Stimulated activated CD8-positive, alpha-beta memory T cell treated with anti-CD3 and anti-CD28 coated beads, Interleukin-15, amount 100 ng/mL, for 48 hours (primary cell): Measurements from ENCODE around the gene ECHDC3.

Experiments used
- DNase-seq, 2 donors: peaks; one replicate each; pipeline ENCODE4 v3.0.0-alpha.2; 2020; ENCODE audit warnings: low read depth in 2 of 2

Gene ECHDC3

GRCh38 chr10:11782793-11783557, 40.8 kb downstream of the ECHDC3 start:
- no peak for DNase-seq

DNA sequence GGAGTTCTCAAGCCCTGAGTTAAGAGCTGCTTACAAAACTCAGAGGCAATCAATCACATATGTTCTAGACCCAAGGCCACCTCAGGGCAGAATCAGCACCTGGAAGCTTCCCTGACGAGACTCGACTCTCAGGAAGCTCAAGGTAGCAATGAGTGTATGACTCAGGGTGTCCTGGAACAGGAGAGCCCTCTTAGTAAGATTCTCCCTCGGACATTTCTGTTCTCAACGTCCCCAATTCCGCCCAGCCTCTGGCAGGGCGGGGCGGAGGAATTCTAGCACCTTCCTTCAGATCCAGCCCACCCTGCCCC, 41.3 kb downstream of the ECHDC3 start:
- no peak for DNase-seq

DNA sequence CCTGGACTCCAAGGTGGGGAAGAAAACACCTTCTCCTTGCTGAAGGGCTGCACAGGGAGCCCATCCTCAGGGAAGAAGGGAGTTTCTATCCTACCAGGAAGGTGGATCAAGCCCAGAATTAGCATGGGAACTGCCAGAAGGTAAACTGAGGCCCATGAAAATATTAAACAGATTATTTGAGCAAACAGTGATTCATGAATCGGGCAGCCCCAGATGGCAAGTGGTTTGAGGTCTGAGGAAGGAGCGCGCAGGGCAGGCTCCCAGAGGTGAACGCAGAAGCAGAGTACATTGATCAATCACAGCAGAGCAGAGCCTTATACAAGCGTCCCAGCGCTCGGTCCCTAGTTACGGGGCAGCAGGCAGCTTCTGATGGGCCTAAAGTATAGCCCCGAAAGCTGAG, 45.2 kb downstream of the ECHDC3 start:
- no peak for DNase-seq

DNA sequence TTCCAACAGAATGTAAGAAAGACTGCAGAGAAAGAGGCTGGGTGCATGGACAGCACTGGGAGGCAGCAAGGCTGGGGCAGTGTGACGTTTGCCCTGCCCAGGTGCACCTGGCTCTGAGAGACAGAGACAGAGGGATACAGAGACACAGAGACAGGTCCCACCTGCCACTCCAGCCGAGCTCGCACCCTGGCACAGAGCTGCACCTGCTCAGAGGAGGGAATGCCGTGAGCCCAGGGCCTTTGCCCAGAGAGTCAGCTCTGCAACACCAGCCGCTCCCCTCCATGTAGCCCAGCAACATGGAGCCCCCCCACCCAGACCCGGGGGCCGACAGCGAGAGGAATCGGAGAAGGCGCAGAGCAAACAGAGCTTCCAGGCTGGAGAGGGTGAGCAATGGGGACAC, 45.7 kb downstream of the ECHDC3 start:
- DNase-seq = no peak

GRCh38 chr10:11789306-11789705, 47.1 kb downstream of the ECHDC3 start:
- DNase-seq = no peak

DNA sequence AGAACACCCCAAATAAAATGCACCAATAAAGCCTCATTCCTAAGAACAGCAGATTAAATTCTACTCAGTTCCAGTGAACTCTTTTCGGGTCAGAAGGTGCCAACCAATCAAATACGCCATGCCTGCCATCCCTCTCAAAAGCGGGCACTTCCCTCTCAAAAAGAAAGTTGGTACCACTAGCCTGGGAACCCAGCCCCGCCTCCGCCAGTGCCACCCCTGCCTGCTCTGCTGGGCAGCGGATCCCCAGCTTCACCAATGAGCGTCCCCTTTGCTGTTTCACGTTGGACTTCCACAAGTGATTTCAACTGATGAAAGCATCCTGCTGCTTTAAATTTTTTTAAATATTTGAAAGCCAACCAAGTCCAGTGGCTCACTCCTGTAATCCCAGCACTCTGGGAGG, 47.8 kb downstream of the ECHDC3 start:
- no peak for DNase-seq

GRCh38 chr10:11793762-11794479, 51.7 kb downstream of the ECHDC3 start:
- DNase-seq = no peak

DNA sequence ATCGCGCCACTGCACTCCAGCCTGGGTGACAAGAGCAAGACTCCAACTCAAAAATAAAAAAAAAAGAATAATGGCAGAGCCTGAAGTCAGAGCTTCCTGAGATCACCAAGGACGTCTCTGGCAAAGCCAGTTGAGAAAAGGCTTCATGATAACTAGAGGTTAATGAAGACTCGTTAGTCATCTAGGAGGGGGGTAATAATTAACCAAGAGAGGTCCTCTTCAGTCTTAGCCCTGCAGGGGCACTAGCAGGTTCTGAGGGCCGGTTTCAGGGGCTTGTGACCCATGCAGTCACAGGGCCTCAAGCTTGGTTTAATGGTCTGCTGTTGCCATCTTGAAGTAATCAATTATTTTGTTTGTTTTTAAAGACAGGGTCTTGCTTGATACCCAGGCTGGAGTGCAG, 52.4 kb downstream of the ECHDC3 start:
- no peak for DNase-seq

DNA sequence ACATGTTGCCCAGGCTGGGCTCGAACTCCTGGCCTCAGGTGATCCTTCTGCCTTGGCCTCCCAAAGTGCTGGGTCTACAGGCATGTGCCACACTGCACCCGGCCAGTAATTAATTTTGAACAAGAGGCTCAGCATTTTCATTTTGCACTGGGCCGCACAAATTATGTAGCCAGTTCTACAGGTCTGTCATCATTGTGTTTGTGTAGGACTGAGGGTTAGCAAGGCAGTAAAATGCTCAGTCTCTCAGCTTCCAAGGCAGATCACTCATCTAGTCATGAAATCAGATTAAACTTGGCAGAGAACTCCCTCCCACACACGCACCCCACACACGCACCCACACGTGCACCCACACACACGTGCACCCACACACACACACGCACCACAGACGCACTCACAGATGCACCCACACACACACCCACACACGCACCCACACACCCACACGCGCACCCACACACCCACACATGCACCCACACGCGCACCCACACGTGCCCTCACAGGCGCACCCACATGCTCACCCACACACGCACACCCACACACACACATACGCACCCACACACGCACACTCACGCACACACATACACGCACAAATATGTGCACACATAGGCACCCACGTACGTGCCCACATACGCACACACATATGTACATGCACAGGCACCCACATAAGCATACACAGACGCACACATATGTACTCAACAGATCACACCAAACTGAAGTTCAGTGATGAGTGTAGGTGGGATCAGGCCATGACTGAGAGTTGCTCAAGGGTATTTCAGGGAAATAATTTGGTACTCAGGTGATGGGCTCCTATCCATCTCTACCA, 53.1 kb downstream of the ECHDC3 start:
- no peak for DNase-seq

DNA sequence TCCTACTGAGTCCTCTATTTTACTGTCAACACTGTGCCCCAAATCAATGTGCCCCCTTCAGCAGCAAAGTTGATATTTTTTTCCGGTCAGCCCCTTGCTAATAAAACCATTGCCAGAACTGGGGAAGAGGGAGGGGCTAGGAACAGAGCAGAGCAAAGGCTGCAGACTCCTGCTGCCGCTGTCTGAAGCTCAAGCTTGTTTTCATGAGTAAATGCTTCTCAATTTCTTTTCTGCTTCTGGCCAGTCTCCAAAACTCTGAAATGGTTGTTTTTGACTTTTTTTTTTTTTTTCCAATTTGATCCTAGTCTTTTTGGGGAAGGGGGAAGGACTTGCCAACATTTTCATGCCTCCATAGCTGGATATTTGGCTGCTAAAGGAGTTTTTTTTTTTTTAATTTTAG, 54.3 kb downstream of the ECHDC3 start:
- DNase-seq = no peak

GRCh38 chr10:11797281-11797680, 55.1 kb downstream of the ECHDC3 start:
- no peak for DNase-seq

DNA sequence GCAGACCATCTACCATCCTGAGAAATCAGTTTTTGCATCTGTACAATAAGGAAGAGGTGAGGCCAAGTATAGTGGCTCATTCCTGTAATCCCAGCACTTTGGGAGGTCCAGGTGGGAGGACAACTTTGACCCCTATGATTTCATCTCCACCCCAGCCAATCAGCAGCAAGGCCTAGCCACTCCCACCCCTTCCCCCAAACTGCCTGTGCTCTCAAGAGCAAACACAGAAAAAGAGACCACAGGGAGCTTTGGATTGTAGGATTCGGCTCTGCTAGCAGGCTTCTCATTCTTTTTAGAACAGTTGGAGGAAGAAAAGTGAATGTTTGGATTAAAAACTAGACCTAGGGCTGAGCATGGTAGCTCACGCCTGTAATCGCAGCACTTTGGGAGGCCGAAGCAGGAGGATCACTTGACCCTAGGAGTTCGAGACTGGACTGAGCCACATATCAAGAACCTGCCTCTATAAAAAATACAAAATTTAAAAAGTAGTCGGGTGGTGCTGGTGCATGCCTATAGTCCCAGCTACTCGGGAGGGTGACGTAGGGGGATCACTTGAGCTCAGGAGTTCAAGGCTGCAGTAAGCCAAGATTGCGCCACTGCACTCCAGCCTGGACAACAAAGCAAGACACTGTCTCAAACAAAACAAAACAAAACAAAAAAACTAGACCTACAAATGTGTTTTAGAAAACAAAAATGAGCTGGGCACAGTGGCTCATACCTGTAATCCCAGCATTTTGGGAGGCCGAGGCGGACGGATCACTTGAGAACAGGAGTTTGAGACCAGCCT, 55.9 kb downstream of the ECHDC3 start:
- no peak for DNase-seq

DNA sequence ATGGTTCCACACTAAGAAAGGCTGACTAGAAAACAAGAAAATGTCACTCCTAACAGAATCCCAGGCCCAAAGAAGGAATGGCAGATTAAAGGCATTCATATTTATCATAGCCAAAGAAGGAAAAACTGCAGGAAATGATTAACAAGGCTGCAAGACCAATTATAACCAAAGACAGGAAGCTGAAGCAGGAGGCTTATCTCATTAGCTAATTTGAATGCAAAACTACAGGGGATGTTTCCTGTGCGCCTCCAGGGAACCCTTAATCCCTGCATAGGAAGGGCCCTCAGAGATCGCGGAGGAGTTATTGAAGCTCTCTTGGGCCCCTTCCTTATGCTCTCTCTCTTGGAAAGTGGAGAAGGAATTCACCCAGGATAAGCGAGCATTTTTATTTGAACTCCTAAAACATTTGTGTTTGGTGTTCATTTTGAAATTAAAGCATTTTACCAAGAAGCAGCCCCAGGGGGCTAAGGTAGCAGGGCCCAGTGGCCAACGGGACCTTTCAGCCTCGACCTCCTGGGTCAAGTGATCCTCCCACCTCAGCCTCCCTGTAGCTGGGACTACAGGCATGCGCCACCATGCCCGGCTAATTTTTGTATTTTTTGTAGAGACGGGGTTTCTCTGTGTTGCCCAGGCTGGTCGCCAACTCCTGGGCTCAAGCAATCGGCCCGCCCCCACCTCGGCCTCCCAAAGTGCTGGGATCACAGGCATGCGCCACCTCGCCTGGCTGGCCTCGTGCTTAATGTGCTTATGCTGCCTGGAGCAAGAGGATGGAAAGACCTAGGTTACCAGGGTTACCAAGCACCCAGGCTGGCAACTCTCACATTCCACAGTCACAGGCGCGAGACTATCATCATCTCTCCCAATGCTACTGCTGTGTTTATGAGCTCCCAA, 56.9 kb downstream of the ECHDC3 start:
- no peak for DNase-seq

DNA sequence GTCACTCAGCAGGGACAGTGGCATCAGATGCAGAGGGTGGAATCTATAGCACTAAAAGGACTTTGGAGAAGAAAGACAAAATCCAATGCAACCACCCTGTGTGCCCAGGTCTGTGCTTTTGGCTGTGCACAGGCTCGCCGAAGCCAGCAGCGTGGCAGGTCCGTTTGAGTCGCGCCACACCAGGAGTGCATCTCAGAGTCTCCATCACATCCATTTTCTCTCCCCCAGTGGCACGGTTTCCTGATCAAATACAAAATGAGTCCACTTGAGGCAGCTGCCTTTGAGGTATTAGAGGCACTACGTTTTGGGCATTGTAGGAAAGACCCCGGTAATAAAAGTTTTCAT, 57.5 kb downstream of the ECHDC3 start:
- no peak for DNase-seq

DNA sequence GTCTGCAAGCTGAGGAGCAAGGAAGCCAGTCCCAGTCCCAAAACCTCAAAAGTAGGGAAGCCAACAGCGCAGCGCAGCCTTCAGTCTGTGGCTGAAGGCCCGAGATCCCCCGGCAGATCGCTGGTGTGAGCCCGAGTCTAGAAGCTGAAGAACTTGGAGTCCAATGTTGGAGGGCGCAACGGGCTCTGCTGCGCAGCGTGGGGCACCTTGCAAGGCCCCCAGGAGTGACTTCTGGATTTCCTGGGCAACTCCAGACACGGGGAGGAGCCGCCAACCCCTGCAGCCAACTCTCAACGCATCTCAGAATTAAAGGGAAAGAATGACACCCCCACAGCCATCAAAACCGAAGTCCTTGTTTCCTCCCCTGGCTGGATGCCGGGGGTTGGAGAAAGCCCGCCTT, 62.2 kb downstream of the ECHDC3 start:
- no peak for DNase-seq

- no peak for DNase-seq
Observed at GRCh38 chr10:11805792-11806191, 63.6 kb downstream of the ECHDC3 start.

GRCh38 chr10:11806706-11807105, 64.5 kb downstream of the ECHDC3 start:
- DNase-seq = no peak

DNA sequence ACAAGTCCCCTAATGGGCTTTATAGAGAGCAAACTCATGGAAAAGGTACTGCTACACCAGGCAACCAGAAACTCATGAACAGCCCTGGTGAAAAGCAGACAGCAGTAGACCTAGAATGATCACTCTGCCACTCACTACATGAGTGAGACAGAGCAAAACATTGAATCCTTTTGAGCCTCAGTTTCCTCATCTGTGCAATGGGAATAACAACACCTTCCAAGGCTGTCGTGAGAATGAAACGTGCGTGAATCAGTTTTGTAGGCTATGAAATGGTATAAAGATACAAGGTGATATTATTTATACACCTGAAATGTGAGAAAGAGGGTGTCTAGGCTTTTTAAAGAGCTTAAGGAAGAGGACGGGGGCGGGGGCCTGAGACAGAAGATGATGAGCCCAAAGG, 66.6 kb downstream of the ECHDC3 start:
- no peak for DNase-seq

- no peak for DNase-seq
Observed at GRCh38 chr10:11810313-11810766, 68.2 kb downstream of the ECHDC3 start.

DNA sequence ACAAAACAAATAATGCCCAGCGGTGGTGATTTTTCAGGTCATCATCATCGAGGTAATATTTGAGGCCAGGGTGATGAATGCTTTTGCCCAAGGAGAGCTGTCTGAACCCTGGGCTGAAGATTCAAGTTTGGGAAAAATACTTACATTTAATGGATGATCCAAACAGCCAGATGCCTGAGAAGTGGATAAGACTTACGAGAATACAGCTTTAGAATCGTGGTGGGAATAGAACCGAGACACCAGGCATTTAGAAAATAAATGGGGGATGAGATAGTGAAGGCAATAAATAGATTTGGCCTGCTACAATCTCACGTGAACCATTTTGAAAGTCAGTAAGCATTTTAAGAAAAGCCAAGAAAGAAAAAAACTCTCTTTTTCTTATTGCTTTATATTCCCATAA, 68.8 kb downstream of the ECHDC3 start:
- no peak for DNase-seq

DNA sequence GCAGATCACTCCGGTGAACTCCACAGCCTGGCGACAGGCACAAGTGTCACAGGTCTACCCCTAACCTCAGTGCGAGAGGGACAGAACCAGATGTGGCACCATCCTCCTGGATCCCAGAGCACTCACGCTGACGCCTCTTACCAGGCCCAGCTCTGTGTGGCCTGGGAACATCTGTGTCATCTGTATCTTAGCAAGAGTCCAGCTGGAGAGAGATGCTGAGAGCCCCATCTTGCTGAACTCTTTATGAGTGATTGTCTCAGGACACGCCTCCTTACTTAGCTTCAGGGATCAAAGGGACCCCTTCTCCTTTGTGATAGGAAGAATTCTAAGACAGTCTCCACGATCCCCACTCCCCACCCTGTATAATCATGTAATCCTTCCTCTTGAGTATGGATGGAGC, 71.0 kb downstream of the ECHDC3 start:
- no peak for DNase-seq
